ENCODE data around the gene KLHL15. TPM values are rescaled to one million over a fixed set of nuclear protein-coding genes. Genes with fewer than 3 reads are reported as not detected.

KLHL15 gene
- total and polyA plus RNA-seq, 2 experiments from 2014 or later = 2.4 to 15.0 TPM

DNA sequence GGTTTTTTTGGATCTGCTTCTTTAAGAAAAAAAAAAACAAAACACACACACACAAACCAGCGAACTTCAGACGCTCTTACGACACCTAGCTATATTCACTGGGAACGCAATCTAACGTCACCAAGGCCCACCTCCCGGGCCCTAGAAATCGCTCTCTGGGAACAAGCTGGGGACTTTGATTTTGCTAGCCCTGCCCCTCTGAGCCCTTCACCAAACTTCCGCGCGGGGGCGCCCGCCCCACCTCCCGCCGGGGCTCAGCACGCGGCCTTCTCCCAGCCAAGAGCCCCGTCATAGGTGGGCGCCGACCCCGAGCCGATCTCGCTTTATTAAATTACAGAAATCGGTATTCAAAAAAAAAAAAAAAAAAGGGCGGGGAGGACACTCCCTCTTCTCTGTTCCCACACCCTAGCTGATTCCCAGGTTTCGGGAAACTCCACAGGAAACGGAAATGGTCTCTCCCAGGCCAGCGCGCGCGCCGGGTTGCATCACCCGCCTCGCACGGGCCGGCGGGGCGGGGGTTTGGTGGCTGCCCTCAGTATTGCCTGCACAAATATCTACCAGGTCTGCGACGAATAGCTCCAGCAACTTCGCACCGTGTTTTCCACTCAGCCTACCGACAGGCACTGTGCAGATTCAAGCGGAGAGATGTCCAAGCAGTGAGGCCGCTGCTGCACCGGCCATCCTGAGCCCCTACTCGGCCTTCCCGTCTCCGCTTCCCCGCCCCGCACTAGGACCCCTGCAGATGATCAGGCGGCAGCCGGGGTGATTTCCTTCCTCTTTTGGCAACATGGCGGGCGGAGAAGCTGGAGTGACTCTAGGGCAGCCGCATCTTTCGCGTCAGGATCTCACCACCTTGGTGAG is 27.4 kb upstream of the KLHL15 start, which contains the start of gene EIF2S3:
EIF2S3 (plus strand) TSS at position 775 of the 861 bp plus-strand sequence; CDS start at position 788, 13 bp downstream.
- H3K9me2 ChIP-seq (ENCODE audit: insufficient read depth) = no peaks in the 10 kb centered on the region
- peaks cover 7% of the 10 kb centered on the region; the same call in 1 of the 2 replicates for H3K79me2 ChIP-seq (replicated peaks; ENCODE audit: insufficient read depth)
- H3K9me3 Mint-ChIP-seq = no peaks in the 10 kb centered on the region; the same call in 2 of the 3 replicates
- H3K36me3 Mint-ChIP-seq (ENCODE audit: low read depth) = peaks cover 19% of the 10 kb centered on the region; the same call in 2 of the 3 replicates
- H3K4me2 ChIP-seq = peak within 1 kb of the TSS; percentile 76; the same call in 1 of the 2 replicates
- H3K36me3 ChIP-seq (ENCODE audit: insufficient read depth) = peaks cover 19% of the 10 kb centered on the region; the same call in 1 of the 2 replicates
- H3K27ac Mint-ChIP-seq = peak within 1 kb of the TSS; percentile 100
- peak within 1 kb of the TSS; percentile 91 for H3K27ac ChIP-seq (ENCODE audit: low read depth)
- H4K20me1 ChIP-seq (replicated peaks; ENCODE audit: insufficient read depth) = no peaks in the 10 kb centered on the region
- peak; percentile 90 for ATAC-seq
- TF ChIP-seq CREB1 (CRISPR knock-in tag; IDR thresholded peaks at IDR 0.05; ENCODE audit: low read depth) (peak; percentile 83), NANOG (IDR thresholded peaks at IDR 0.05; ENCODE audit: borderline replicate concordance) (no peak), ZNF331 (CRISPR knock-in tag; IDR thresholded peaks at IDR 0.05; ENCODE audit: low read depth) (no peak), ZNF462 (CRISPR knock-in tag; IDR thresholded peaks at IDR 0.05) (no peak), STAT1 (IDR thresholded peaks at IDR 0.05; ENCODE audit: unreplicated experiment) (no peak), POLR2AphosphoS5 (IDR thresholded peaks at IDR 0.05; ENCODE audit: low read depth) (peak; percentile 78), EZH2phosphoT487 (IDR thresholded peaks at IDR 0.05; ENCODE audit: unreplicated experiment) (no peak), JUNB (IDR thresholded peaks at IDR 0.05; ENCODE audit: unreplicated experiment) (no peak), ZNF114 (CRISPR knock-in tag; IDR thresholded peaks at IDR 0.05) (no peak), ETS1 (IDR thresholded peaks at IDR 0.05) (no peak), EZH2 (IDR thresholded peaks at IDR 0.05; ENCODE audit: low read depth, unreplicated experiment) (no peak)
- TF ChIP-seq, protein P1, sequence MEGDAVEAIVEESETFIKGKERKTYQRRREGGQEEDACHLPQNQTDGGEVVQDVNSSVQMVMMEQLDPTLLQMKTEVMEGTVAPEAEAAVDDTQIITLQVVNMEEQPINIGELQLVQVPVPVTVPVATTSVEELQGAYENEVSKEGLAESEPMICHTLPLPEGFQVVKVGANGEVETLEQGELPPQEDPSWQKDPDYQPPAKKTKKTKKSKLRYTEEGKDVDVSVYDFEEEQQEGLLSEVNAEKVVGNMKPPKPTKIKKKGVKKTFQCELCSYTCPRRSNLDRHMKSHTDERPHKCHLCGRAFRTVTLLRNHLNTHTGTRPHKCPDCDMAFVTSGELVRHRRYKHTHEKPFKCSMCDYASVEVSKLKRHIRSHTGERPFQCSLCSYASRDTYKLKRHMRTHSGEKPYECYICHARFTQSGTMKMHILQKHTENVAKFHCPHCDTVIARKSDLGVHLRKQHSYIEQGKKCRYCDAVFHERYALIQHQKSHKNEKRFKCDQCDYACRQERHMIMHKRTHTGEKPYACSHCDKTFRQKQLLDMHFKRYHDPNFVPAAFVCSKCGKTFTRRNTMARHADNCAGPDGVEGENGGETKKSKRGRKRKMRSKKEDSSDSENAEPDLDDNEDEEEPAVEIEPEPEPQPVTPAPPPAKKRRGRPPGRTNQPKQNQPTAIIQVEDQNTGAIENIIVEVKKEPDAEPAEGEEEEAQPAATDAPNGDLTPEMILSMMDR (conservative IDR thresholded peaks at IDR 0.05; ENCODE audit: low read depth in 2 of 2) = peak; percentile 57 to 58
- TF ChIP-seq, protein P2, sequence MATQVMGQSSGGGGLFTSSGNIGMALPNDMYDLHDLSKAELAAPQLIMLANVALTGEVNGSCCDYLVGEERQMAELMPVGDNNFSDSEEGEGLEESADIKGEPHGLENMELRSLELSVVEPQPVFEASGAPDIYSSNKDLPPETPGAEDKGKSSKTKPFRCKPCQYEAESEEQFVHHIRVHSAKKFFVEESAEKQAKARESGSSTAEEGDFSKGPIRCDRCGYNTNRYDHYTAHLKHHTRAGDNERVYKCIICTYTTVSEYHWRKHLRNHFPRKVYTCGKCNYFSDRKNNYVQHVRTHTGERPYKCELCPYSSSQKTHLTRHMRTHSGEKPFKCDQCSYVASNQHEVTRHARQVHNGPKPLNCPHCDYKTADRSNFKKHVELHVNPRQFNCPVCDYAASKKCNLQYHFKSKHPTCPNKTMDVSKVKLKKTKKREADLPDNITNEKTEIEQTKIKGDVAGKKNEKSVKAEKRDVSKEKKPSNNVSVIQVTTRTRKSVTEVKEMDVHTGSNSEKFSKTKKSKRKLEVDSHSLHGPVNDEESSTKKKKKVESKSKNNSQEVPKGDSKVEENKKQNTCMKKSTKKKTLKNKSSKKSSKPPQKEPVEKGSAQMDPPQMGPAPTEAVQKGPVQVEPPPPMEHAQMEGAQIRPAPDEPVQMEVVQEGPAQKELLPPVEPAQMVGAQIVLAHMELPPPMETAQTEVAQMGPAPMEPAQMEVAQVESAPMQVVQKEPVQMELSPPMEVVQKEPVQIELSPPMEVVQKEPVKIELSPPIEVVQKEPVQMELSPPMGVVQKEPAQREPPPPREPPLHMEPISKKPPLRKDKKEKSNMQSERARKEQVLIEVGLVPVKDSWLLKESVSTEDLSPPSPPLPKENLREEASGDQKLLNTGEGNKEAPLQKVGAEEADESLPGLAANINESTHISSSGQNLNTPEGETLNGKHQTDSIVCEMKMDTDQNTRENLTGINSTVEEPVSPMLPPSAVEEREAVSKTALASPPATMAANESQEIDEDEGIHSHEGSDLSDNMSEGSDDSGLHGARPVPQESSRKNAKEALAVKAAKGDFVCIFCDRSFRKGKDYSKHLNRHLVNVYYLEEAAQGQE (IDR thresholded peaks at IDR 0.05; ENCODE audit: unreplicated experiment) = no peak
- peaks cover 2% of the 10 kb centered on the region; the same call in 2 of the 3 replicates for H3K4me1 Mint-ChIP-seq
- H3K27me3 ChIP-seq (ENCODE audit: insufficient read depth) = no peaks in the 10 kb centered on the region
- DNase-seq (ENCODE audit: low spot score) = peak; percentile 86
- no peak within 1 kb of the TSS for H2AFZ ChIP-seq
- peaks cover 4% of the 10 kb centered on the region for H3K27me3 Mint-ChIP-seq (ENCODE audit: insufficient read depth, low read depth, poor library complexity)
- H3F3A ChIP-seq (replicated peaks; ENCODE audit: low read depth) = no peaks in the 10 kb centered on the region; the same call in 1 of the 2 replicates
- H3K4me3 Mint-ChIP-seq = no peak within 1 kb of the TSS; the same call in 2 of the 3 replicates
- H3K4me1 ChIP-seq (ENCODE audit: insufficient read depth) = peaks cover 2% of the 10 kb centered on the region; the same call in 1 of the 2 replicates
- no peak within 1 kb of the TSS; the same call in 1 of the 2 replicates for H3K4me3 ChIP-seq

Measured in GM23338 (cell line).